K562 (cell line): ENCODE results near the gene LRFN3. TPM values are rescaled to one million over a fixed set of nuclear protein-coding genes. Genes with fewer than 3 reads are reported as not detected.

Source experiments
- ARID2 ChIP-seq: fragments of 450-650 bp; IDR thresholded peaks from 2 replicates; pipeline ENCODE4 v1.6.1; 2017; ENCODE audit warnings: antibody characterized with exemption, mild to moderate bottlenecking
- ATF1 ChIP-seq, 2 experiments: fragments of 450-650 bp in 1 of 2; IDR thresholded peaks; 2 replicates each; pipeline ENCODE4 v1.6.1; 2016; ENCODE audit warnings: missing compliant biosample characterization in 1 of 2, missing genetic modification characterization in 1 of 2
- BCOR ChIP-seq: fragments of 450-650 bp; IDR thresholded peaks from 2 replicates; pipeline ENCODE4 v1.6.1; 2016
- ESRRA ChIP-seq: fragments of 450-650 bp; IDR thresholded peaks from 2 replicates; pipeline ENCODE4 v1.6.1; 2014; ENCODE audit warnings: low read depth, mild to moderate bottlenecking, moderate library complexity, borderline replicate concordance
- GATAD2B ChIP-seq: fragments of 450-650 bp; IDR thresholded peaks from 2 replicates; pipeline ENCODE4 v1.6.1; 2017; ENCODE audit warnings: mild to moderate bottlenecking, borderline replicate concordance
- KAT7 ChIP-seq: sonication (generic); formaldehyde crosslinking; IDR thresholded peaks from 2 replicates; pipeline ENCODE4 v1.8.0; 2022; ENCODE audit warnings: missing genetic modification reagents, mild to moderate bottlenecking, borderline replicate concordance
- MAFK ChIP-seq: IDR thresholded peaks from 2 replicates; pipeline ENCODE4 v1.6.1; 2011; ENCODE audit warnings: low read length, improper control_type of control experiment
- MCM5 ChIP-seq: fragments of 450-650 bp; IDR thresholded peaks from 2 replicates; pipeline ENCODE4 v1.6.1; 2016; ENCODE audit warnings: low read depth
- PHB ChIP-seq: fragments of 250-450 bp; sonication (Bioruptor Pico); IDR thresholded peaks from 2 replicates; pipeline ENCODE4 v1.5.0; 2021
- POLR2AphosphoS2 ChIP-seq: IDR thresholded peaks from 2 replicates; pipeline ENCODE4 v1.6.1; 2012; ENCODE audit warnings: low read length, improper control_type of control experiment
- YY1 ChIP-seq, 3 experiments: IDR thresholded peaks; 2 replicates each; pipeline ENCODE4 v1.6.1; 2011; ENCODE audit warnings: low read length in 2 of 3, mild to moderate bottlenecking in 2 of 3, moderate library complexity in 2 of 3, borderline replicate concordance in 1 of 3, control low read depth in 1 of 3, low read depth in 1 of 3; ENCODE audit not compliant: insufficient read depth in 3 of 3, insufficient replicate concordance in 2 of 3, control insufficient read depth in 1 of 3, insufficient read length in 1 of 3; ENCODE audit errors: extremely low read depth in 1 of 3
- ZFP36 ChIP-seq: fragments of 150-350 bp; IDR thresholded peaks from 2 replicates; pipeline ENCODE4 v1.6.1; 2018; ENCODE audit warnings: low read length, low read depth; ENCODE audit not compliant: partially characterized antibody
- ZFX ChIP-seq: sonication (generic); formaldehyde crosslinking; IDR thresholded peaks from 2 replicates; pipeline ENCODE4 v1.8.0; 2022; ENCODE audit warnings: mild to moderate bottlenecking, missing genetic modification reagents, moderate library complexity
- ZNF75A ChIP-seq: fragments of 450-650 bp; formaldehyde crosslinking; IDR thresholded peaks from 2 replicates; pipeline ENCODE4 v1.4.0; 2020; ENCODE audit warnings: mild to moderate bottlenecking
- ZNF76 ChIP-seq: fragments of 250-450 bp; sonication (Bioruptor Pico); IDR thresholded peaks from 2 replicates; pipeline ENCODE4 v1.4.0; 2020; ENCODE audit warnings: mild to moderate bottlenecking, moderate library complexity, borderline replicate concordance
- polyA plus RNA-seq, 8 experiments: library from polyadenylated mRNA; depleted of rRNA in 4 of 8; stranded (reverse) in 5 of 8; unstranded in 3 of 8; fragments of >200 nt; fragmentation: Nextera tagmentation in 2 of 8; fragmentation: Illumina TruSeq in 1 of 8; extraction: Ambion mirVana in 2 of 8; extraction: Trizol in 1 of 8; gene quantifications; 2 replicates each; pipeline versions ENCODE4 v1.2.1 to v1.2.3, GENCODE V29; 2011 to 2014; ENCODE audit warnings: inconsistent platforms in 1 of 8, missing spikeins in 1 of 8
- total RNA-seq, 7 experiments: library from RNA; depleted of rRNA in 6 of 7; stranded (reverse); fragments of >200 nt in 6 of 7; fragmentation: Illumina TruSeq in 2 of 7; extraction: Trizol in 2 of 7; gene quantifications; 2 replicates each; pipeline versions ENCODE4 v1.2.1 to v1.2.3, GENCODE V29; 2011 to 2021; ENCODE audit warnings: low replicate concordance in 1 of 7
- TF ChIP-seq, protein P1 (sequence below): fragments of 200-600 bp; sonication (generic); IDR thresholded peaks from one replicate; pipeline ENCODE4 v1.6.1; 2012; ENCODE audit warnings: mild to moderate bottlenecking, low read depth, low read length, inconsistent platforms

The LRFN3 gene
- total and polyA plus RNA-seq, 9 of the 15 experiments (the other 6 are each of a cell fraction or from before 2014, with no cell fraction given) = 0.03 to 0.12 (median 0.11) TPM; not detected in 6

DNA sequence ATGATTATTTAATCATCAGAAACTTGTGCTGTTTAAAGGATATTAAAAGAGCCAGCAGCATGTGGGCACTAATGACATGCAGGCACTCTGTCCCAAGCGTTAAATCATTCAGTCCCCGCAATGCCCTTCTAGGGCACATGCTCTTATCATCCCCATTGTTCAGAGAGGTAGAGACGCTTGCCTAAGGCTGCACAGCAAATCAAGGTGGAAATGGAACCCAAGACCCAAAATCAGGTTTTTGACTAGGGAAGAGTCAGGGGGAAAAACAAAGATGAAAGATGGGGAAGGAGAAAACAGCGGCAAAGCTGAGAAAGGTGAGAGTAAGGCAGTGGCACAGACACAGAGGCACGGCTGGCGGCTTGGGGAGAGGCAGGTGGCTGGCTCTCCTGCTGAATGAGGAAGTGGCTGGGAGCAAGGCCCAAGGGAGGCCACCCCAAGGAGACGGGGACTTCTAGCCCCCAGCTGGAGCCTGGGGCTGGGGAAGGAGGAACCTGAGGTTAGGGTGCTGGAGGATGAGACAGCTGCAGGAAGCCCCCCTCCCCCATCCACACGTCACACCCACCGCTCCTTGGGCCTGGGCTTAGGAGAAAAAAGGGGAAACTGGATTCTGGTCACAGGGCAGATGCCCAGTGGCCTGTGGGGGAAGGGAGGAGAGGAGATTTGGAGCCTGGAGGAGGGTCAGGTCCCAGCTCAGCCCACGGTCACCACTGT, 27.0 kb upstream of the LRFN3 start (continued):
- TF ChIP-seq ZNF75A (CRISPR knock-in tag) = no peak
- TF ChIP-seq ZFP36 = peak; percentile 95
- TF ChIP-seq ESRRA = 0 out of 2 replicates have a peak, but pooled peaks have one; percentile 57
- TF ChIP-seq KAT7 = no peak
- no peak for TF ChIP-seq GATAD2B
- TF ChIP-seq ATF1 (CRISPR knock-in tag; IDR thresholded peaks at IDR 0.05) = no peak
- peak; percentile 81 for TF ChIP-seq ATF1 (tag; IDR thresholded peaks at IDR 0.05)
- TF ChIP-seq, protein P1, sequence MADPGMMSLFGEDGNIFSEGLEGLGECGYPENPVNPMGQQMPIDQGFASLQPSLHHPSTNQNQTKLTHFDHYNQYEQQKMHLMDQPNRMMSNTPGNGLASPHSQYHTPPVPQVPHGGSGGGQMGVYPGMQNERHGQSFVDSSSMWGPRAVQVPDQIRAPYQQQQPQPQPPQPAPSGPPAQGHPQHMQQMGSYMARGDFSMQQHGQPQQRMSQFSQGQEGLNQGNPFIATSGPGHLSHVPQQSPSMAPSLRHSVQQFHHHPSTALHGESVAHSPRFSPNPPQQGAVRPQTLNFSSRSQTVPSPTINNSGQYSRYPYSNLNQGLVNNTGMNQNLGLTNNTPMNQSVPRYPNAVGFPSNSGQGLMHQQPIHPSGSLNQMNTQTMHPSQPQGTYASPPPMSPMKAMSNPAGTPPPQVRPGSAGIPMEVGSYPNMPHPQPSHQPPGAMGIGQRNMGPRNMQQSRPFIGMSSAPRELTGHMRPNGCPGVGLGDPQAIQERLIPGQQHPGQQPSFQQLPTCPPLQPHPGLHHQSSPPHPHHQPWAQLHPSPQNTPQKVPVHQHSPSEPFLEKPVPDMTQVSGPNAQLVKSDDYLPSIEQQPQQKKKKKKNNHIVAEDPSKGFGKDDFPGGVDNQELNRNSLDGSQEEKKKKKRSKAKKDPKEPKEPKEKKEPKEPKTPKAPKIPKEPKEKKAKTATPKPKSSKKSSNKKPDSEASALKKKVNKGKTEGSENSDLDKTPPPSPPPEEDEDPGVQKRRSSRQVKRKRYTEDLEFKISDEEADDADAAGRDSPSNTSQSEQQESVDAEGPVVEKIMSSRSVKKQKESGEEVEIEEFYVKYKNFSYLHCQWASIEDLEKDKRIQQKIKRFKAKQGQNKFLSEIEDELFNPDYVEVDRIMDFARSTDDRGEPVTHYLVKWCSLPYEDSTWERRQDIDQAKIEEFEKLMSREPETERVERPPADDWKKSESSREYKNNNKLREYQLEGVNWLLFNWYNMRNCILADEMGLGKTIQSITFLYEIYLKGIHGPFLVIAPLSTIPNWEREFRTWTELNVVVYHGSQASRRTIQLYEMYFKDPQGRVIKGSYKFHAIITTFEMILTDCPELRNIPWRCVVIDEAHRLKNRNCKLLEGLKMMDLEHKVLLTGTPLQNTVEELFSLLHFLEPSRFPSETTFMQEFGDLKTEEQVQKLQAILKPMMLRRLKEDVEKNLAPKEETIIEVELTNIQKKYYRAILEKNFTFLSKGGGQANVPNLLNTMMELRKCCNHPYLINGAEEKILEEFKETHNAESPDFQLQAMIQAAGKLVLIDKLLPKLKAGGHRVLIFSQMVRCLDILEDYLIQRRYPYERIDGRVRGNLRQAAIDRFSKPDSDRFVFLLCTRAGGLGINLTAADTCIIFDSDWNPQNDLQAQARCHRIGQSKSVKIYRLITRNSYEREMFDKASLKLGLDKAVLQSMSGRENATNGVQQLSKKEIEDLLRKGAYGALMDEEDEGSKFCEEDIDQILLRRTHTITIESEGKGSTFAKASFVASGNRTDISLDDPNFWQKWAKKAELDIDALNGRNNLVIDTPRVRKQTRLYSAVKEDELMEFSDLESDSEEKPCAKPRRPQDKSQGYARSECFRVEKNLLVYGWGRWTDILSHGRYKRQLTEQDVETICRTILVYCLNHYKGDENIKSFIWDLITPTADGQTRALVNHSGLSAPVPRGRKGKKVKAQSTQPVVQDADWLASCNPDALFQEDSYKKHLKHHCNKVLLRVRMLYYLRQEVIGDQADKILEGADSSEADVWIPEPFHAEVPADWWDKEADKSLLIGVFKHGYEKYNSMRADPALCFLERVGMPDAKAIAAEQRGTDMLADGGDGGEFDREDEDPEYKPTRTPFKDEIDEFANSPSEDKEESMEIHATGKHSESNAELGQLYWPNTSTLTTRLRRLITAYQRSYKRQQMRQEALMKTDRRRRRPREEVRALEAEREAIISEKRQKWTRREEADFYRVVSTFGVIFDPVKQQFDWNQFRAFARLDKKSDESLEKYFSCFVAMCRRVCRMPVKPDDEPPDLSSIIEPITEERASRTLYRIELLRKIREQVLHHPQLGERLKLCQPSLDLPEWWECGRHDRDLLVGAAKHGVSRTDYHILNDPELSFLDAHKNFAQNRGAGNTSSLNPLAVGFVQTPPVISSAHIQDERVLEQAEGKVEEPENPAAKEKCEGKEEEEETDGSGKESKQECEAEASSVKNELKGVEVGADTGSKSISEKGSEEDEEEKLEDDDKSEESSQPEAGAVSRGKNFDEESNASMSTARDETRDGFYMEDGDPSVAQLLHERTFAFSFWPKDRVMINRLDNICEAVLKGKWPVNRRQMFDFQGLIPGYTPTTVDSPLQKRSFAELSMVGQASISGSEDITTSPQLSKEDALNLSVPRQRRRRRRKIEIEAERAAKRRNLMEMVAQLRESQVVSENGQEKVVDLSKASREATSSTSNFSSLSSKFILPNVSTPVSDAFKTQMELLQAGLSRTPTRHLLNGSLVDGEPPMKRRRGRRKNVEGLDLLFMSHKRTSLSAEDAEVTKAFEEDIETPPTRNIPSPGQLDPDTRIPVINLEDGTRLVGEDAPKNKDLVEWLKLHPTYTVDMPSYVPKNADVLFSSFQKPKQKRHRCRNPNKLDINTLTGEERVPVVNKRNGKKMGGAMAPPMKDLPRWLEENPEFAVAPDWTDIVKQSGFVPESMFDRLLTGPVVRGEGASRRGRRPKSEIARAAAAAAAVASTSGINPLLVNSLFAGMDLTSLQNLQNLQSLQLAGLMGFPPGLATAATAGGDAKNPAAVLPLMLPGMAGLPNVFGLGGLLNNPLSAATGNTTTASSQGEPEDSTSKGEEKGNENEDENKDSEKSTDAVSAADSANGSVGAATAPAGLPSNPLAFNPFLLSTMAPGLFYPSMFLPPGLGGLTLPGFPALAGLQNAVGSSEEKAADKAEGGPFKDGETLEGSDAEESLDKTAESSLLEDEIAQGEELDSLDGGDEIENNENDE = no peak
- no peak for TF ChIP-seq ARID2
- TF ChIP-seq MCM5 = no peak
- no peak for TF ChIP-seq ZNF76 (CRISPR knock-in tag)
- peak; percentile 100 for TF ChIP-seq BCOR
- peak; percentile 79 for TF ChIP-seq ZFX (CRISPR knock-in tag)
- TF ChIP-seq POLR2AphosphoS2 = no peak
- no peak for TF ChIP-seq YY1 (IDR thresholded peaks at IDR 0.05; ENCODE audit: borderline replicate concordance in 1 of 3, control insufficient read depth in 1 of 3, extremely low read depth in 1 of 3, insufficient read depth in 3 of 3, insufficient read length in 1 of 3, insufficient replicate concordance in 2 of 3, low read depth in 1 of 3, low read length in 2 of 3)
- TF ChIP-seq PHB (CRISPR knock-in tag) = no peak
- TF ChIP-seq MAFK = no peak
